HG02588 (cell line): ENCODE data around the gene OR4B1.
A peak's percentile ranks its signal among the peaks of the same experiment; 100 is the strongest.
"Not testable (repeated sequence)": the region's sequence is repeated elsewhere in the genome, so short reads cannot be mapped to it uniquely, and the experiment has no call there.

Experiments used
- ATAC-seq: cut with Tn5 transposase; IDR thresholded peaks from one replicate; pipeline ENCODE4 v1.9.1; 2021; ENCODE audit warnings: mild to moderate bottlenecking, moderate library complexity; ENCODE audit not compliant: unreplicated experiment

The OR4B1 gene

DNA sequence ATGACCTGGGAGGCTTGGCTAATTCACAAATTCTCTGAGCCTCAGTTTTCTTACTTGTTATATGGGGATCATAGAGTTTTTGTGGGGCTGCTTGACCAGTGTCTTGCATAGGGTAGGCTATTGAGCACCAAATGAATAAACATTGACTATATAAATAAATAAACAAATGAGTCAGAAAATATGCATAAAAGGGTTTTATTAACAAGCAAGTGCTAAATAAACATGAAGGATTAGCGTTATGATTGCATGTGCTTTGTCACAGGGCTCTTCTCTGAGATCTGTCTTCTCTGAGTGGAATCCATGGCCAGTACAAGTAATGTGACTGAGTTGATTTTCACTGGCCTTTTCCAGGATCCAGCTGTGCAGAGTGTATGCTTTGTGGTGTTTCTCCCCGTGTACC, at the start of gene OR4B1:
Gene OR4B1, plus strand, starts transcription at position 301 of the 400 bp plus-strand sequence. Its CDS starts 0 bp downstream, at position 301.
- no peak for ATAC-seq

DNA sequence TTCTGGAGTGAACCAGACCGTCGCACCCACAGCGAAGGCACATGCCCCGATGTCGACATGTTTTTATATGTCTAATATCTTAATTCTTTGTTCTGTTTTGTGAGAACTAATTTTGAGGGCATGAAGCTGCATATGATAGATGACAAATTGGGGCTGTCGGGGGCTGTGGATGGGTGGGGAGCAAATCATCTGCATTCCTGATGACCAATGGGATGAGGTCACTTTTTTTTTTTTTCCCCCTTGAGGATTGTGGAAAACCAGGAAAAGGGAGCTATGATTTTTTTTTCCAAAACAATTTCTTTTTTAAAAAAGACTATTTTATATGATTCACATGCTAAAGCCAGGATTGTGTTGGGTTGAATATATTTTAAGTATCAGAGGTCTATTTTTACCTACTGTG, 49.2 kb upstream of the OR4B1 start:
- ATAC-seq = no peak

GRCh38 chr11:48168815-48169214, 47.8 kb upstream of the OR4B1 start:
- no peak for ATAC-seq

DNA sequence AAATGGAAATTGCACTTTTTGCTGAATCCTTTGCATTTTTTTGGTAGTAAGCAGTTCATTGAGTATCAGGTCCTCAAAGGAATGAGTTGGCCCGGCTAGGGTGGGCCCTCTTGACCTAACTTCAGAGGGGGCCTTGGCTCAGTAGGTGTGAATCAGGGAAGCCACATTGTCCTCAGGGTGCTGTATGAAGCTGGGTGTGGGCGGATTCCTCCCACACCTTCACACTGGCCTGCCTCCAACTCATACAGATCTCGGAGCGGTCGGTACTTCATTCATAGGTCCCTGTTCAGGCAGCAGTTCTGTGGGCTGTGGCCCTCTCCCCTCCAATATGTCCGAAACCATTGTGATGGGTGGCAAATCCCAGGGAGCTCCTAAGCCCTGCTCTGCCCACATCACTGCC, 47.4 kb upstream of the OR4B1 start:
- ATAC-seq = no peak

DNA sequence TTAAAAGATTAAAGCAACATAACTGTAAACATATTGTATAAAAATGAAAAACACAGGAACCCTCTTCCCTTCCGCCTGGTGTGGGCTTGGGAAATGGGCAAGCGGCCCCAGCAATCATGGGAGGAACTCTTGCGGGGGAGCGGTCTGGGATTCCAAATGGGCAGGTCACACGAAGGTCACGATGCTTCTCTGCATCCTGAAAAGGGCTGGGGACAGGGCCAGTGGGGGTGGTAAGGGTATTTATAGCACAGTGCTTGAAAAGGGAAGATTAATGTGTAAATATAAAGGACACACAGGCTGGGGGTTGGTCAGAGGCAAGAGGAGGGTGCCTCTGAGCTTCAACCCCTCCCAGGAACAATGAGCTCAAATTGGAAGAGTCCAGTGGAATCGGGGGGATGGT, 46.9 kb upstream of the OR4B1 start:
- ATAC-seq = no peak

GRCh38 chr11:48170241-48171233, 46.1 kb upstream of the OR4B1 start:
- no peak for ATAC-seq

GRCh38 chr11:48172818-48173609, 43.6 kb upstream of the OR4B1 start:
- peak; percentile 68 for ATAC-seq

DNA sequence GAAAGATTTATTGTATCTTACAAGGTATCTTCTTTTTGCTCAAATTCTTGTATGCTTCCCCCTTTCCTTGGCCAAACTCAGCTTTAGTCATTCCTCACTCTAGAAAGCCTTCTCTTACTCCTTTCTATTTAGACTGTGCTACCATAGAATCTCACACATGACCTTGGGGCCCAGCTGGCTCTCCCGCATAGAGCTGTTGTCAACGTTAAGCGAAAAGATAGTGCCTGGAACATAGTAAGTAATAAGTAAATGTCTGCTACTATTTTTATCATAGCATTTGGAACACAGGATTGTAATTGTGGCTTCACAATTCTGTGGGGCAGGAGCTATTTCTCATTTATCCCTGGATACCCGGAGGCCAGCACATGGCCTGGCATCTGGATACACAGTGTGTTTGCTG, 38.9 kb upstream of the OR4B1 start:
- no peak for ATAC-seq

GRCh38 chr11:48180627-48181026, 36.0 kb upstream of the OR4B1 start:
- ATAC-seq = no peak

- no peak for ATAC-seq
These were observed 33.6 kb upstream of the OR4B1 start for GRCh38 chr11:48182860-48183526.

DNA sequence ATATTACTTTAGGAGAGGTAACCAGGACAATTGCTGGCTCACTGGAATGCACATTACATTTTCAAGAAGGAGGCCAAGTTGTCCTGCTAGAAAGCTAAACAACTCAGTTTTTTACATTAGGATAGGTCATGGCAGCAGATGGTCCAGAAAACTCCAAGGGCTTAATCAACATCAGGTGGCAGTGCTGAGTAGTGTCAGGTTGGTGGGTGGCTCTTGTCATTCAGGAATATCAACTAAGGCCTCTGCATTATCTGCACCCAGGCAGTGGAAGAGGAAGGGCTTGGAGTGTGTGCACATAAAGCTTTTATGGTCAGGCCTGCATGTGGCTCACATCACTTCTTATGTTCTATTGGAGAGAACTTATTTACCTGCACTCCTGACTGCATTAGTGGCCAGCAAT, 32.2 kb upstream of the OR4B1 start:
- ATAC-seq = no peak

- not testable (repeated sequence) for ATAC-seq
These were observed 25.5 kb upstream of the OR4B1 start for GRCh38 chr11:48190906-48191654.

- no peak for ATAC-seq
These were observed 22.7 kb upstream of the OR4B1 start for GRCh38 chr11:48193876-48194275.

DNA sequence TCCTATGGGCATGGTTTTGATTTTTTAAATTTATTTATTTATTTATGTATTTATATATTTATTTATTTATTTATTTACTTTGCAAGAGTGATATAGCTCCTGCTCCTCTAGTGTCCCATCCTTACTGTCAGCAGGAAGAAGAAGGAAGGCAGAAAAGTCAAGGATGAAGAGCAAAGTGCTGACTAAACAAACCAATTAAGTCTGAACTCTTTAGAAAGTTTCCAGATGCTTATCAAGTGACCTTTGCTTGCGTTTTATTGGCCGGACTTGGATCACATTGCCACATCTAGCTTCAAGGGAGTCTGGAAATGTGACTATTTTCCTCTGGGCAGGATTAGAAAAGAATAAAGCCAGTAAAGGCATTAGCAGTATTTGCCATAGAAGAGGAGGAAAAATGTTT, 8.7 kb upstream of the OR4B1 start:
- no peak for ATAC-seq

DNA sequence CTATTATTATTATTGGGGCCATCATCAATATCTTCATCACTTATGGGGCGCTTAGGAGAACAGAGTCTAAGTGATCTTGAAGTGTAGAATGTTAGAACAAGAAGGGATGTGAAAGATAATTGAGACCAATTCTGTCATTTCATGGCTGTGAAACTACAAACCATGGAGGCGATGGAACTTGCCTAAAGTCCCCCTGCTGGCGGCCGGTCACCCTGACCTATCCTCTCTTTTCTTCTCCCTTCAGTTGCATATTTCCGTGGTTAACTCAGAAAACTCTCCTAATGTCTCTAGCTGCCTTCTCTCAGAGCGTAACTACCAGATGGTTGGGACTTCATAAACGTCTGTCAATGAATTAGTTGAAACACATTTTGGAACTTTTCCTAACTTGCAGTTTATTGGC, 6.6 kb upstream of the OR4B1 start:
- no peak for ATAC-seq

- ATAC-seq = no peak
These were observed 12.2 kb downstream of the OR4B1 start for GRCh38 chr11:48228761-48229160.

DNA sequence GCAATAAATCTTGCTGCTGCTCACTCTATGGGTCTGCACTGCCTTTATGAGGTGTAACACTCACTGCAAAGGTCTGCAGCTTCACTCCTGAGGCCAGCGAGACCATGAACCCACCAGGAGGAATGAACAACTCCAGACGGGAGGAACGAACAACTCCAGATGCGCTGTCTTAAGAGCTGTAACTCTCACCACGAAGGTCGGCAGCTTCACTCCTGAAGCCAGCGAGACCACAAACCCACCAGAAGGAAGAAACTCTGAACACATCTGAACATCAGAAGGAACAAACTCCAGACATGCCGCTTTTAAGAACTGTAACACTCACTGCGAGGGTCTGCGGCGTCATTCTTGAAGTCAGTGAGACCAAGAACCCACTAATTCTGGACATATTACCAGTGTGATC, 13.4 kb downstream of the OR4B1 start:
- ATAC-seq = not testable (repeated sequence)

- ATAC-seq = no peak
These were observed 21.1 kb downstream of the OR4B1 start for GRCh38 chr11:48237727-48238126.

- ATAC-seq = no peak
These were observed 25.9 kb downstream of the OR4B1 start for GRCh38 chr11:48242501-48242900.

DNA sequence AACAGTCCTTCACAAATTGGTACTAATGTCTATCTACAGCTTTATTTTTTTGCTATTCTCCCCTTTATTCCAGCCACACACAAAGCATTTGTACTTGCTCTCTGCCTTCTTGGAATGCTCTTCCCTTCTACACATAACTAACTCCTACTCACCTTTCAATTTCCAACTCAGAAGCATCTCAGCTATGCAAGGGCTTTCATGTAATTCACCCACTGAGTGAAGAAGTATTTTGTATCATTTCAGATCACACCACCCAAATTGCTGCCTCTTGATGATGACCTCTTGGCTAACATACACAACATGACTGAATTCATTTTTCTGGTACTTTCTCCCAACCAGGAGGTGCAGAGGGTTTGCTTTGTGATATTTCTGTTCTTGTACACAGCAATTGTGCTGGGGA, 28.2 kb downstream of the OR4B1 start, which contains the start of gene OR4X2:
Gene OR4X2, plus strand, starts transcription at position 301 of the 400 bp plus-strand sequence. Its CDS starts 0 bp downstream, at position 301.
- ATAC-seq = no peak
